A549 (cell line): ENCODE results near the gene COL5A1.

Source experiments
- CEBPB ChIP-seq, 2 experiments: fragments of >200 bp in 1 of 2; sonication (Bioruptor Twin) in 1 of 2; formaldehyde crosslinking in 1 of 2; IDR thresholded peaks; 2 replicates each; pipeline ENCODE4 v1.6.1; 2012 to 2016
- CHD2 ChIP-seq: fragments of 150-350 bp; IDR thresholded peaks from 2 replicates; pipeline ENCODE4 v1.6.1; 2014; ENCODE audit warnings: low read length; ENCODE audit not compliant: partially characterized antibody
- CTCF ChIP-seq: fragments of >200 bp; sonication (Bioruptor Twin); formaldehyde crosslinking; IDR thresholded peaks from 3 replicates; pipeline ENCODE4 v1.5.1; 2016
- EP300 ChIP-seq, 2 experiments: fragments of >200 bp; sonication (Bioruptor Twin); formaldehyde crosslinking; IDR thresholded peaks; 2 replicates in 1 of 2; 3 replicates in 1 of 2; pipeline ENCODE4 v1.6.1; 2016 to 2017
- HMGXB4 ChIP-seq: fragments of 250-450 bp; sonication (Bioruptor Pico); IDR thresholded peaks from 2 replicates; pipeline ENCODE4 v1.5.0; 2021; ENCODE audit warnings: mild to moderate bottlenecking, moderate library complexity, borderline replicate concordance
- HOXA7 ChIP-seq: fragments of 250-450 bp; sonication (Bioruptor Pico); IDR thresholded peaks from 2 replicates; pipeline ENCODE4 v1.5.0; 2020; ENCODE audit warnings: mild to moderate bottlenecking, moderate library complexity
- KDM1A ChIP-seq: fragments of 200-600 bp; sonication (generic); IDR thresholded peaks from 2 replicates; pipeline ENCODE4 v1.6.1; 2016; ENCODE audit warnings: low read depth, mild to moderate bottlenecking
- PBX3 ChIP-seq: IDR thresholded peaks from 2 replicates; pipeline ENCODE4 v1.6.1; 2012
- POLR2A ChIP-seq: IDR thresholded peaks from 2 replicates; pipeline ENCODE4 v1.6.1; 2012; ENCODE audit warnings: mild to moderate bottlenecking, low read length
- REST ChIP-seq: fragments of 200-600 bp; sonication (generic); IDR thresholded peaks from 2 replicates; pipeline ENCODE4 v1.6.1; 2016; ENCODE audit warnings: antibody characterized with exemption, mild to moderate bottlenecking, moderate library complexity
- SREBF2 ChIP-seq: fragments of 450-650 bp; IDR thresholded peaks from 2 replicates; pipeline ENCODE4 v1.6.1; 2014; ENCODE audit warnings: mild to moderate bottlenecking, moderate library complexity

- TF ChIP-seq CTCF: no peak
- TF ChIP-seq CHD2: no peak
- no peak for TF ChIP-seq POLR2A
- TF ChIP-seq EP300 (IDR thresholded peaks at IDR 0.05): no peak
- TF ChIP-seq CEBPB (IDR thresholded peaks at IDR 0.05): no peak
- no peak for TF ChIP-seq HMGXB4 (CRISPR knock-in tag)
- no peak for TF ChIP-seq REST
- no peak for TF ChIP-seq HOXA7
- TF ChIP-seq PBX3: no peak
- TF ChIP-seq SREBF2: no peak
- no peak for TF ChIP-seq KDM1A
Measured at GRCh38 chr9:134750450-134751155, 109.0 kb downstream of the COL5A1 start.
